Measurements from ENCODE around the gene CACNA1E.

Gene CACNA1E

DNA sequence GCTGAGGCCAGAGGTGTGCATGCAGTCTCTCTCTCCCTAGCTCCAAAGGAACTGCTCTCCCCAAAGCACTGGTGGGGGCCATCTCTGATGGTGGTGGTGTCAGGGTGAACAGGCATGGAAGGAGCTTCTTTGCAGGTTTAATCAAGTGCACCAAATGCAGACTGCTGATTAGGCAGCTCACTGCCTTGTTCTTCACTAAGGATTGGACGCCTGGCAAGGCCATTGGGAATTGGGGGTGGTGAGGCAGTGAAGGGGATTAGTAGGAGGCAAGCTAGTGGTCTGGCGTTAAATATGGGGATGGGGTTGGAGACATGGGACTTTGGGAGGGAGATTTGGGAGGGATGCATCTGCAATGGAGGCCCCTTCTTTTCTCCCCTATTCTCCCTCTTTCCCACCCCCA is 1.5 kb downstream of the CACNA1E start:
- WGBS: 89% methylated on average over 2 of the region's 2 CpGs
- Histone ChIP-seq H3K4me3 (ENCODE audit: low read length) (no peak overlapping the region), H3K27me3 (ENCODE audit: insufficient read depth, low read length) (peaks cover 91% of the 10 kb centered on the region)

GRCh38 chr1:181485287-181486097 is 2.2 kb downstream of the CACNA1E start:
- H3K4me3 ChIP-seq (ENCODE audit: low read length): peak overlapping the region; percentile 44
- H3K4me1 ChIP-seq (ENCODE audit: insufficient read depth, low read length): peaks cover 15% of the 10 kb centered on the region; the same call in 1 of the 2 replicates
- H3K36me3 ChIP-seq (ENCODE audit: insufficient read depth, low read length): no peaks in the 10 kb centered on the region
- 0 out of 2 replicates have a peak, but pooled peaks cover 3% of the 10 kb centered on the region for H3K9me3 ChIP-seq (ENCODE audit: insufficient read depth, low read depth, low read length)
- 9% methylated on average over 42 of the region's 42 CpGs for WGBS
- no peak overlapping the region for H3K9ac ChIP-seq (ENCODE audit: low read depth, low read length)
- peaks cover 88% of the 10 kb centered on the region for H3K27me3 ChIP-seq (ENCODE audit: insufficient read depth, low read length)
- no peak overlapping the region for H3K27ac ChIP-seq (ENCODE audit: low read depth, low read length)

More for the DNA sequence above, 1.5 kb downstream of the CACNA1E start:
- Histone ChIP-seq H3K36me3 (ENCODE audit: insufficient read depth, low read length) (no peaks in the 10 kb centered on the region), H3K9ac (ENCODE audit: low read depth, low read length) (no peak overlapping the region), H3K9me3 (ENCODE audit: insufficient read depth, low read depth, low read length) (0 out of 2 replicates have a peak, but pooled peaks cover 3% of the 10 kb centered on the region), H3K27ac (ENCODE audit: low read depth, low read length) (no peak overlapping the region), H3K4me1 (ENCODE audit: insufficient read depth, low read length) (peaks cover 15% of the 10 kb centered on the region; the same call in 1 of the 2 replicates)

GRCh38 chr1:181486098-181486420 is 2.7 kb downstream of the CACNA1E start:
- Histone ChIP-seq H3K27me3 (ENCODE audit: insufficient read depth, low read length) (peaks cover 82% of the 10 kb centered on the region), H3K4me3 (ENCODE audit: low read length) (peak overlapping the region; percentile 44), H3K36me3 (ENCODE audit: insufficient read depth, low read length) (no peaks in the 10 kb centered on the region), H3K27ac (ENCODE audit: low read depth, low read length) (no peak overlapping the region), H3K9me3 (ENCODE audit: insufficient read depth, low read depth, low read length) (0 out of 2 replicates have a peak, but pooled peaks cover 3% of the 10 kb centered on the region), H3K4me1 (ENCODE audit: insufficient read depth, low read length) (peaks cover 15% of the 10 kb centered on the region; the same call in 1 of the 2 replicates), H3K9ac (ENCODE audit: low read depth, low read length) (no peak overlapping the region)
- WGBS: 16% methylated on average over 8 of the region's 8 CpGs

DNA sequence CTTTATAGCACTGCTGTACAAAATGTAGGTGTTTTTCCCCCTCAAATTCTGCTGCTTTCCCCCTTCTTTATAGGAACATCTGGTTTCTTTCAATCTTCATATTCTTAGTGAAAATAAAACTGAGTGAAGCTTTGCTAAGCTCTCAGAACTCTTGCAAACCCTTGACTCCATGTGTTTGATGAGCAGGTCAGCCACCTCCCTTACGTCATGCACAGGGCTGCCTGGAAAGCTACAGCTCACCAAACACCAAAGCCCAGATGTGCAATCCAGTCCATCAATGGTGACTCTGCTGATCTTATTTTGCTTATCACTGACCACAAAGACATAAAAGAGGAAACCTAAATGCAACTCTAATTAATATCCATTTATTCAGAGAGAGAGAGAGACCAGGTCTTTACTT is 5.5 kb downstream of the CACNA1E start:
- Histone ChIP-seq H3K4me1 (ENCODE audit: insufficient read depth, low read length) (peaks cover 7% of the 10 kb centered on the region; the same call in 1 of the 2 replicates), H3K9ac (ENCODE audit: low read depth, low read length) (no peak overlapping the region), H3K9me3 (ENCODE audit: insufficient read depth, low read depth, low read length) (no peaks in the 10 kb centered on the region), H3K4me3 (ENCODE audit: low read length) (no peak overlapping the region), H3K27ac (ENCODE audit: low read depth, low read length) (no peak overlapping the region), H3K27me3 (ENCODE audit: insufficient read depth, low read length) (peaks cover 54% of the 10 kb centered on the region), H3K36me3 (ENCODE audit: insufficient read depth, low read length) (no peaks in the 10 kb centered on the region)
- WGBS: 98% methylated on average over 1 of the region's 1 CpG

DNA sequence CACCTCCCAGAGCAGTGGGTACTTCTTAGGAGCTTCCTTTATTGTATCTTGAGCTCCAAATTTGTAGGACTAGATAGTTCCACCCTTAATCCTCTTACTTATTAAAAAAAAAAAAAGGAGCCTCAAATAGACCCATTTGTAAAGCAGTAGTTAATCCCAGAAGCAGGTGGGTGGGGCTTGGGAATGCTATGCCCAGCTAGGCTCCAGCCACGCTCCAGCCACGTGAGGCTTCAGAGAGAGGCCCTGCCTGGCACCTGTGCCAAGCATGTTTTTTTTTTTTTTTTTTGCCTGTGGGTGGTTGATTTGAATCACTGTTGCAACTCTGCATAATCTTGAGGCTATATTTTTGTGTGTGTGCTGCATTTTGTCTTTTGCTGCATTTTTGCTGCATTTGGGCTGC is 7.0 kb downstream of the CACNA1E start:
- no peaks in the 10 kb centered on the region for H3K9me3 ChIP-seq (ENCODE audit: insufficient read depth, low read depth, low read length)
- H3K4me1 ChIP-seq (ENCODE audit: insufficient read depth, low read length): peaks cover 6% of the 10 kb centered on the region; the same call in 1 of the 2 replicates
- H3K36me3 ChIP-seq (ENCODE audit: insufficient read depth, low read length): no peaks in the 10 kb centered on the region
- H3K27ac ChIP-seq (ENCODE audit: low read depth, low read length): no peak overlapping the region
- no peak overlapping the region for H3K4me3 ChIP-seq (ENCODE audit: low read length)
- H3K27me3 ChIP-seq (ENCODE audit: insufficient read depth, low read length): peaks cover 40% of the 10 kb centered on the region
- WGBS: 77% methylated on average over 2 of the region's 2 CpGs
- H3K9ac ChIP-seq (ENCODE audit: low read depth, low read length): no peak overlapping the region

DNA sequence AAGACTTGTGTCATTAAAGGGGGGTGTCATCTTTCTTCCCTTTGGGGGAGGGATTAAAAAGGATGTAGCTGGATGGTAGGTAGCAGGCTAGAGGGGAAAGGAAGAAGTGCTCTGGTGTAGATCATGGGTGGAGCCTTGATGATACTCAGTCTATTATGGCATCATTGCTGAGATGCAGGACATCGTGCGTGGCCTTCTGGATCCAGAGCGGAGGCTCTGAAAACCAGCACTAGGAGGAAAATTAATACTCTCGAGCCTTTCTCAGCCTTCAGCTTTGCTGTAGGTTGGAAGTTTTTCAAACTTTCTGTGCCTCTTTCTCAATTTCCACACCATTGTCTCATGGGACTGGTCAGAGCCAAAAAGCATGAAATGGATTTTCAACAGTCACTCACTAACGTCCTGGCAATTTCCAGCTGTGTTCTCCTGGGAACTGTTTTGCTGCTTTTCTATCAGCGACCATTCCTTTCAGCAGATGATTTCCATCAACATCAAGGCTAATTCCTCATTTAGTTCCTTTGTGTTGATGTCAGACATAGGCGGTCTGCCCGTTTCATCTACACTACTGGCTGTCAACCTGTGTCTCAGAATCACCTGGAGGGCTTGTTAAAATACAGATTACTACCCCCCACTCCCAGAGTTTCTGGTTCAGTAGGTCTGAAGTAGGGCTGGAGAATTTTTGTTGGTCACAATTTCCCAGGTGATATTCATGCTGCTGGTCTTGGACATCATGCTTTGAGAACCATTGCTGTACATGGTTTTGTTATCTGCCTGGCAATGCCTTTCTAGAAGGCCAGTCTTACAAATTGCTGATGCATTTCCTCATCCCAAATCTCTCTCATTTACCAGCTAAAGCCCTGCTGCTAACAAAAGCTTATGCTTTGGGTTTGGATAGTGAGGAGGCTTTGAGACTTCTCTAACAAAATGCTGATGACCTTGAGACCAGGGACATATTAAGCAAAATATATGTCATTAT is 7.7 kb downstream of the CACNA1E start:
- no peak overlapping the region for H3K9ac ChIP-seq (ENCODE audit: low read depth, low read length)
- 86% methylated on average over 8 of the region's 8 CpGs for WGBS
- H3K27me3 ChIP-seq (ENCODE audit: insufficient read depth, low read length): peaks cover 32% of the 10 kb centered on the region
- H3K36me3 ChIP-seq (ENCODE audit: insufficient read depth, low read length): no peaks in the 10 kb centered on the region
- H3K4me3 ChIP-seq (ENCODE audit: low read length): no peak overlapping the region
- H3K27ac ChIP-seq (ENCODE audit: low read depth, low read length): no peak overlapping the region
- peaks cover 5% of the 10 kb centered on the region; the same call in 1 of the 2 replicates for H3K4me1 ChIP-seq (ENCODE audit: insufficient read depth, low read length)
- H3K9me3 ChIP-seq (ENCODE audit: insufficient read depth, low read depth, low read length): no peaks in the 10 kb centered on the region

GRCh38 chr1:181493166-181493565 is 9.8 kb downstream of the CACNA1E start:
- WGBS: 100% methylated on average over 3 of the region's 3 CpGs
- Histone ChIP-seq H3K9ac (ENCODE audit: low read depth, low read length) (no peak overlapping the region), H3K4me1 (ENCODE audit: insufficient read depth, low read length) (no peaks in the 10 kb centered on the region), H3K27me3 (ENCODE audit: insufficient read depth, low read length) (peaks cover 11% of the 10 kb centered on the region), H3K36me3 (ENCODE audit: insufficient read depth, low read length) (no peaks in the 10 kb centered on the region), H3K27ac (ENCODE audit: low read depth, low read length) (no peak overlapping the region), H3K4me3 (ENCODE audit: low read length) (no peak overlapping the region), H3K9me3 (ENCODE audit: insufficient read depth, low read depth, low read length) (no peaks in the 10 kb centered on the region)

DNA sequence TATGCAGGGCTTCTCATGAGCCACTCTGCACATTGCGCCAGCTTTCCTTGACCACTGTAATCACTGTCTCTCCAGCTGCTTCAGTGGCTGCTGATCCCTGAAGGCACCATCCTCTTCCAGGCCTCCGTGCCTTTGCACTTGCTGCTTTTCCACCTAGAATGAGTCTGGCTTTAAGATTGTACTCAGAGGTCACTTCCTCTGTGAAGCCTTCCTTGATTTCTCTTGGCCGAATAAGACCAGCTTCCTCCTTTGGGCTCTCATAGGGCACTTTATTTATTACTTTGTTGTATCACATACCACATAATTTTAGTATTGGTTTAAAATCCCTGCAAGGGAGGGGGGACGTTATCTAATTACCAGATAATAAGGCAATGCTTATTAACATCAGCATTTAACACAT is 10.6 kb downstream of the CACNA1E start:
- 85% methylated on average over 3 of the region's 4 CpGs for WGBS

GRCh38 chr1:181496759-181497158 is 13.4 kb downstream of the CACNA1E start:
- no peaks in the 10 kb centered on the region for H3K4me1 ChIP-seq (ENCODE audit: insufficient read depth, low read length)
- no peaks in the 10 kb centered on the region for H3K27me3 ChIP-seq (ENCODE audit: insufficient read depth, low read length)
- no CpG with 5 or more reads among the region's 1 CpG for WGBS
- H3K27ac ChIP-seq (ENCODE audit: low read depth, low read length): no peak overlapping the region
- H3K9me3 ChIP-seq (ENCODE audit: insufficient read depth, low read depth, low read length): no peaks in the 10 kb centered on the region
- H3K9ac ChIP-seq (ENCODE audit: low read depth, low read length): no peak overlapping the region
- no peak overlapping the region for H3K4me3 ChIP-seq (ENCODE audit: low read length)
- H3K36me3 ChIP-seq (ENCODE audit: insufficient read depth, low read length): no peaks in the 10 kb centered on the region

More for the DNA sequence above, 10.6 kb downstream of the CACNA1E start:
- Histone ChIP-seq H3K27me3 (ENCODE audit: insufficient read depth, low read length) (peaks cover 4% of the 10 kb centered on the region), H3K9ac (ENCODE audit: low read depth, low read length) (no peak overlapping the region), H3K4me3 (ENCODE audit: low read length) (no peak overlapping the region), H3K27ac (ENCODE audit: low read depth, low read length) (no peak overlapping the region), H3K4me1 (ENCODE audit: insufficient read depth, low read length) (no peaks in the 10 kb centered on the region), H3K36me3 (ENCODE audit: insufficient read depth, low read length) (no peaks in the 10 kb centered on the region), H3K9me3 (ENCODE audit: insufficient read depth, low read depth, low read length) (no peaks in the 10 kb centered on the region)

DNA sequence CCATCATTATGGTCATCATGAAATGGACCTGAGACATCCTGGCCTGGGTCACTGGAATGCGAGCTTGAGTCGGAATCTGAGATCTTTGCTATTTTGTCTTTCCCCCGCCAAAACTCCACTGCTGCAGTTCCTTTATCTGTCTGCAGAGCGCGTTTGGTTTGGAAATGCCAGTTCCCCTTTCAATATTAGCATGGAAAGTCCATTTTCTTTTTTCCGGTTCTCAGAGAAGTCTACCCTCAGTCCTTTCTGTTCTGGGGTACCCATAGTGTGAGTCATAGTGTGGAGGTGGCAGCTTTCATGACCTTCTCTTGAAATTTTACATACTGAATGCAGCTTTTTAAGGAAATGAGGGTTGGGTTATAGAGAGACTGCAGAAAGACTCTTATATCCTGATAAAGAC is 14.6 kb downstream of the CACNA1E start:
- no peaks in the 10 kb centered on the region for H3K36me3 ChIP-seq (ENCODE audit: insufficient read depth, low read length)
- H3K4me3 ChIP-seq (ENCODE audit: low read length): no peak overlapping the region
- no peak overlapping the region for H3K9ac ChIP-seq (ENCODE audit: low read depth, low read length)
- H3K27me3 ChIP-seq (ENCODE audit: insufficient read depth, low read length): no peaks in the 10 kb centered on the region
- no peaks in the 10 kb centered on the region for H3K9me3 ChIP-seq (ENCODE audit: insufficient read depth, low read depth, low read length)
- 84% methylated on average over 6 of the region's 6 CpGs for WGBS
- no peaks in the 10 kb centered on the region for H3K4me1 ChIP-seq (ENCODE audit: insufficient read depth, low read length)
- H3K27ac ChIP-seq (ENCODE audit: low read depth, low read length): no peak overlapping the region

DNA sequence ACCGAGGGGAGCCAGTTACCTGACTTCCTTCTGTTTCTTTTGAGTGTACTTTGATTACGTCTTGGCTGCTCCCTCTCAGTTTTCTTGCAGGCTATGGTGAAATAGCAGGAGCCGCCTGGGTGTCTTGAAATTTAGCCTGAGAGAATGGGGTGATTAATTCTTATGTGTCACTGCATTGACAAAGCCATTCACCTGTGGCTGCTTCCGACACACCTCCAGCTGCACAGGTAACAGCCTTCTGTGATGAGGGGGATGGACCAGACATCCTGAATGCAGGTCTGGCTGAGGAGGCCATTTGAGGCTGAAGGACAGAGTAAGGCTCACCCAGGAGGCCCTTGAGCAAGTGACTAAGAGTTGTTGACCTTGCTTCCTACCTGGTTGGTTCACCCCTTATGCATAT is 16.5 kb downstream of the CACNA1E start:
- no peaks in the 10 kb centered on the region for H3K4me1 ChIP-seq (ENCODE audit: insufficient read depth, low read length)
- H3K9me3 ChIP-seq (ENCODE audit: insufficient read depth, low read depth, low read length): no peaks in the 10 kb centered on the region
- H3K27ac ChIP-seq (ENCODE audit: low read depth, low read length): no peak overlapping the region
- H3K4me3 ChIP-seq (ENCODE audit: low read length): no peak overlapping the region
- H3K27me3 ChIP-seq (ENCODE audit: insufficient read depth, low read length): no peaks in the 10 kb centered on the region
- no peaks in the 10 kb centered on the region for H3K36me3 ChIP-seq (ENCODE audit: insufficient read depth, low read length)
- no peak overlapping the region for H3K9ac ChIP-seq (ENCODE audit: low read depth, low read length)
- 94% methylated on average over 4 of the region's 4 CpGs for WGBS
